C4-2B (cell line): ENCODE data around the gene SRC.

ENCODE experiments used
- CTCF ChIP-seq: fragments of 450-650 bp; conservative IDR thresholded peaks from 2 replicates; pipeline ENCODE4 v1.5.1; 2017; ENCODE audit warnings: mild to moderate bottlenecking
- ZFX ChIP-seq: fragments of 450-650 bp; IDR thresholded peaks from 2 replicates; pipeline ENCODE4 v1.6.1; 2017

DNA sequence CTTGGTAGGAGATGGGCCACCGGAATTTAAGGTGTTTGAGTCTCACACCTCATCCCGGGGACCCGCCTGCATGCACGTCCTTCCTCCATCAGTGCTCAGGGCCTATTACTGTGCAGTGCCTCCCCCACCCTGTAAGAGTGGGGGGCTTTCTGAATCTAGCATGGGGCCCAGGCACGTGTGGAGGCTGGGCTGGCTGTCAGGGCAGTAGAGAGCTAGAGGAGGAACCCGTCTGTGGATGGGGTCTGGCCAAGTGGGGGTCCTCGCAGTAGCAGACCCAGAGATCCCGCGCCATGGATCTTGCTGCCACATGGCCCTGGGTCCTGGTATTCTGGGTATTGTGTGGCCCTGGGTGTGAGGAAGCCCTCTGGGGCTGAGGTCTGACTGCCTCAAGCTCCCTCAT, 42.9 kb downstream of the SRC start:
- no peak for TF ChIP-seq CTCF
- TF ChIP-seq ZFX = no peak
